ENCODE data around the gene RGL3.
"Not testable (repeated sequence)": the region's sequence is repeated elsewhere in the genome, so short reads cannot be mapped to it uniquely, and the experiment has no call there.

Gene RGL3

GRCh38 chr19:11450570-11451326 is 31.6 kb upstream of the RGL3 start:
- DNase-seq = no peak

- DNase-seq = no peak
Observed at GRCh38 chr19:11448923-11449554, 29.9 kb upstream of the RGL3 start.

GRCh38 chr19:11448410-11448809 is 29.3 kb upstream of the RGL3 start:
- DNase-seq = no peak

GRCh38 chr19:11447347-11448262 is 28.5 kb upstream of the RGL3 start:
- no peak for DNase-seq

GRCh38 chr19:11446652-11447301 is 27.7 kb upstream of the RGL3 start:
- DNase-seq = peak; percentile 28

- DNase-seq = no peak
Observed at GRCh38 chr19:11446271-11446651, 27.1 kb upstream of the RGL3 start.

GRCh38 chr19:11445141-11445540 is 26.0 kb upstream of the RGL3 start:
- DNase-seq = no peak

GRCh38 chr19:11444059-11444458 is 24.9 kb upstream of the RGL3 start:
- no peak for DNase-seq

GRCh38 chr19:11437955-11438354 is 18.8 kb upstream of the RGL3 start:
- DNase-seq = no peak

GRCh38 chr19:11435833-11436313 is 16.8 kb upstream of the RGL3 start:
- no peak for DNase-seq

- DNase-seq = peak; percentile 100
Observed at GRCh38 chr19:11435057-11435832, 16.1 kb upstream of the RGL3 start, which contains the start of the genes ODAD3 and PRKCSH. TSS of gene ODAD3 (minus strand) at chr19:11435121. CDS start at chr19:11435016, 105 bp downstream. TSS of gene PRKCSH (plus strand) at chr19:11435635. CDS start at chr19:11436118, 483 bp downstream.

GRCh38 chr19:11434703-11435056 is 15.6 kb upstream of the RGL3 start:
- DNase-seq = no peak

GRCh38 chr19:11433526-11433925 is 14.4 kb upstream of the RGL3 start:
- DNase-seq = not testable (repeated sequence)

GRCh38 chr19:11426656-11427055 is 7.5 kb upstream of the RGL3 start:
- DNase-seq = no peak

GRCh38 chr19:11425719-11426457 is 6.8 kb upstream of the RGL3 start:
- DNase-seq = no peak

GRCh38 chr19:11423791-11424181 is 4.7 kb upstream of the RGL3 start:
- DNase-seq = no peak

GRCh38 chr19:11423164-11423790 is 4.2 kb upstream of the RGL3 start:
- no peak for DNase-seq

- DNase-seq = peak; percentile 58
Observed at GRCh38 chr19:11422163-11423065, 3.3 kb upstream of the RGL3 start.

- DNase-seq = no peak
Observed at GRCh38 chr19:11421371-11422098, 2.4 kb upstream of the RGL3 start.

Data from fibroblast of skin of scalp (primary cell).